Gastroesophageal sphincter (tissue), 4 donors: ENCODE measurements around the gene GMDS. TPM values are rescaled to one million over a fixed set of nuclear protein-coding genes. Genes with fewer than 3 reads are reported as not detected.
A peak's percentile ranks its signal among the peaks of the same experiment; 100 is the strongest.

Experiments
- ATAC-seq: fragments of 150-250 bp; one replicate; pipeline ENCODE4 v1.9.1; 2016; ENCODE audit warnings: mild to moderate bottlenecking, moderate library complexity
- H3K27ac ChIP-seq, 4 donors: fragments of 200-600 bp; sonication (generic) in 3 of 4; 1 replicate in 3 of 4; 2 replicates in 1 of 4; pipeline ENCODE4 v1.5.1; 2016 to 2019
- H3K27me3 ChIP-seq: fragments of 200-600 bp; sonication (generic); one replicate; pipeline ENCODE4 v1.5.1; 2019
- H3K36me3 ChIP-seq, 2 donors: fragments of 200-600 bp; sonication (generic); one replicate each; pipeline ENCODE4 v1.5.1; 2019; ENCODE audit warnings: control low read depth in 1 of 2
- H3K4me1 ChIP-seq, 3 donors: fragments of 200-600 bp; sonication (generic); 1 replicate in 2 of 3; 2 replicates in 1 of 3; pipeline ENCODE4 v1.5.1; 2016 to 2019; ENCODE audit warnings: control low read depth in 2 of 3
- H3K4me3 ChIP-seq, 2 donors: fragments of 200-600 bp; sonication (generic); one replicate each; pipeline ENCODE4 v1.5.1; 2019; ENCODE audit warnings: mild to moderate bottlenecking in 1 of 2, moderate library complexity in 1 of 2
- H3K9me3 ChIP-seq, 3 donors: fragments of 200-600 bp; sonication (generic); one replicate each; pipeline ENCODE4 v1.5.1; 2017 to 2019; ENCODE audit warnings: control low read depth in 2 of 3
- CTCF ChIP-seq, 4 experiments: fragments of 200-600 bp in 2 of 4; fragments of 450-650 bp in 2 of 4; sonication (generic) in 1 of 4; IDR thresholded peaks; one replicate each; pipeline ENCODE4 v1.5.1; 2017 to 2019; ENCODE audit warnings: antibody characterized with exemption in 4 of 4, mild to moderate bottlenecking in 2 of 4, moderate library complexity in 2 of 4
- EP300 ChIP-seq: sonication (generic); formaldehyde crosslinking; IDR thresholded peaks from one replicate; pipeline ENCODE4 v1.6.1; 2017; ENCODE audit warnings: antibody characterized with exemption, mild to moderate bottlenecking
- POLR2A ChIP-seq, 2 donors: fragments of 450-650 bp; IDR thresholded peaks; one replicate each; pipeline ENCODE4 v1.6.1; 2017; ENCODE audit warnings: antibody characterized with exemption in 2 of 2, mild to moderate bottlenecking in 2 of 2, moderate library complexity in 1 of 2
- POLR2AphosphoS5 ChIP-seq: sonication (generic); formaldehyde crosslinking; IDR thresholded peaks from one replicate; pipeline ENCODE4 v1.6.1; 2017; ENCODE audit warnings: antibody characterized with exemption
- WGBS, 2 donors: methylation state at CpG; one replicate each; pipeline ENCODE4 v1.1.5; 2018; ENCODE audit warnings: low coverage in 1 of 2; 5-methylcytosine and 5-hydroxymethylcytosine counted together
- total RNA-seq, 4 donors: library from RNA; depleted of rRNA; stranded (reverse); fragments of >200 nt; gene quantifications; one replicate each; pipeline ENCODE4 v1.1.0, GENCODE V29; 2016

The GMDS gene
- total RNA-seq, 4 donors from 2014 or later: 5.0 to 14.7 (median 6.4) TPM

- 11% methylated on average over 1 of the region's 2 CpGs; no CpG with 5 or more reads in 1 of the 2 donors for WGBS, 2 donors
- H3K27ac ChIP-seq: no peak overlapping the region
- H3K9me3 ChIP-seq: no peaks in the 10 kb centered on the region
- ATAC-seq: no peak
- no peak for TF ChIP-seq CTCF (IDR thresholded peaks at IDR 0.05)
- no peak for TF ChIP-seq POLR2A (IDR thresholded peaks at IDR 0.05)
- TF ChIP-seq POLR2AphosphoS5: no peak
- no peak for TF ChIP-seq EP300
- no peak overlapping the region for H3K4me3 ChIP-seq
- H3K4me1 ChIP-seq: peaks cover 0 to 26% (median 3%) of the 10 kb centered on the region in 3 donors
- H3K27me3 ChIP-seq: no peaks in the 10 kb centered on the region
- no peaks in the 10 kb centered on the region for H3K36me3 ChIP-seq
These were observed 407.6 kb downstream of the GMDS start for GRCh38 chr6:1837826-1838225.

GRCh38 chr6:1836690-1837089, 408.7 kb downstream of the GMDS start:
- Histone ChIP-seq H3K27me3 (no peaks in the 10 kb centered on the region), H3K9me3 (no peaks in the 10 kb centered on the region), H3K27ac (no peak overlapping the region), H3K4me3 (no peak overlapping the region), H3K36me3 (no peaks in the 10 kb centered on the region), H3K4me1 (peaks cover 0 to 33% (median 3%) of the 10 kb centered on the region in 3 donors)
- TF ChIP-seq POLR2AphosphoS5: no peak
- TF ChIP-seq POLR2A (IDR thresholded peaks at IDR 0.05): no peak
- no peak for TF ChIP-seq EP300
- TF ChIP-seq CTCF (IDR thresholded peaks at IDR 0.05): no peak
- 93 to 100% methylated on average over 2 to 3 of the region's 3 CpGs for WGBS, 2 donors
- ATAC-seq: no peak

GRCh38 chr6:1834646-1835516, 410.5 kb downstream of the GMDS start:
- ATAC-seq: no peak
- WGBS, 2 donors: 83 to 93% methylated on average over 7 to 9 of the region's 10 CpGs
- Histone ChIP-seq H3K36me3 (no peaks in the 10 kb centered on the region), H3K9me3 (no peaks in the 10 kb centered on the region), H3K27me3 (no peaks in the 10 kb centered on the region), H3K4me1 (peaks cover 0 to 33% (median 3%) of the 10 kb centered on the region in 3 donors), H3K4me3 (no peak overlapping the region), H3K27ac (no peak overlapping the region)
- TF ChIP-seq POLR2AphosphoS5 (no peak), POLR2A (IDR thresholded peaks at IDR 0.05) (no peak), EP300 (no peak), CTCF (IDR thresholded peaks at IDR 0.05) (no peak)

- H3K4me3 ChIP-seq: no peak overlapping the region
- no peaks in the 10 kb centered on the region for H3K36me3 ChIP-seq
- H3K4me1 ChIP-seq: peaks cover 0 to 28% (median 3%) of the 10 kb centered on the region in 3 donors
- no peak for TF ChIP-seq EP300
- TF ChIP-seq POLR2AphosphoS5: no peak
- TF ChIP-seq POLR2A (IDR thresholded peaks at IDR 0.05): no peak
- WGBS, 2 donors: 88 to 91% methylated on average over 2 of the region's 2 CpGs
- no peak overlapping the region for H3K27ac ChIP-seq
- ATAC-seq: no peak
- no peaks in the 10 kb centered on the region for H3K27me3 ChIP-seq
- peaks cover 0 to 2% (median 0%) of the 10 kb centered on the region in 3 donors for H3K9me3 ChIP-seq
These were observed 411.2 kb downstream of the GMDS start for GRCh38 chr6:1834207-1834606.

- no peaks in the 10 kb centered on the region for H3K27me3 ChIP-seq
- peaks cover 0 to 13% (median 0%) of the 10 kb centered on the region in 3 donors for H3K9me3 ChIP-seq
- H3K4me1 ChIP-seq: peaks cover 0 to 18% (median 3%) of the 10 kb centered on the region in 3 donors
- ATAC-seq: peak; percentile 74
- TF ChIP-seq EP300 (no peak), CTCF (IDR thresholded peaks at IDR 0.05) (no peak), POLR2AphosphoS5 (no peak), POLR2A (IDR thresholded peaks at IDR 0.05) (no peak)
- no peak overlapping the region for H3K4me3 ChIP-seq
- H3K27ac ChIP-seq: peak overlapping the region in 3 of 4 donors; percentile 3 to 20 (median 18)
- 7 to 22% methylated on average over 8 to 15 of the region's 16 CpGs for WGBS, 2 donors
- no peaks in the 10 kb centered on the region for H3K36me3 ChIP-seq
These were observed 412.3 kb downstream of the GMDS start for GRCh38 chr6:1832844-1833787.
